Measurements from ENCODE around the gene STIP1.

STIP1 gene

DNA sequence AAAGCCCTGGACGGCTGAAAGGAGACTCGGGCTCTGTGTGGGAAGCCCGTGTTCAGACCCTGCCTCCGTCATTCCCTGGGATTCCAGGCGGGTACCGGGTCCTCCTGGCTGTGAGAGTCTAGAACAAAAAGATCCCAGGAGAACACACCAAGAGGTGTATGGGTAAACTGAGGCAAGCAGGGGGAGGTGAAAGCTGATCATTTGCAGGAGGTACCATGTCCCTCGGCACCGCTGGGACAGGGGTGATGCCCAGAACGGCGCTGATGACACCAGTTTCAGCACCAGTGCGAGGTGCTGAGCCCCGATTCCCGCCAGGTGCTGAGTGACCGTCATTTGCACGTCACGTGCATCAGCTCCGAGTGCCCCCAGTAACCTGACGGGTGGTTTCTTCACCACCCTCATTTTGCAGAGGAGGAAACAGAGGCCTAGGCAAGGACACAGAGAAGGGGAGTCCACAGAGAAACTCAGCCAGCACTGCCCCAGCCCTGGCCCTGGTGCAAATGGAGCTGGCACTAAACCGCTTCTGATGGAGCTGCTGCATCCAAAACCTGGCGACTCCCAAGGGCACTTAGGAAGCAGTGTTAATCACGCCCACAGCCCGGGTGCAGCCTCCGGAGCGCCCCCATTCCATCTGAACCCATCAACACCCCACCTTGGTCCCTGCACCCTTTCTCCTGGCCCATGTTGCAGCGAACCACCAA, 36.9 kb upstream of the STIP1 start:
- no peak for DNase-seq (ENCODE audit: extremely low read depth, insufficient read length)
- TF ChIP-seq, protein P1, sequence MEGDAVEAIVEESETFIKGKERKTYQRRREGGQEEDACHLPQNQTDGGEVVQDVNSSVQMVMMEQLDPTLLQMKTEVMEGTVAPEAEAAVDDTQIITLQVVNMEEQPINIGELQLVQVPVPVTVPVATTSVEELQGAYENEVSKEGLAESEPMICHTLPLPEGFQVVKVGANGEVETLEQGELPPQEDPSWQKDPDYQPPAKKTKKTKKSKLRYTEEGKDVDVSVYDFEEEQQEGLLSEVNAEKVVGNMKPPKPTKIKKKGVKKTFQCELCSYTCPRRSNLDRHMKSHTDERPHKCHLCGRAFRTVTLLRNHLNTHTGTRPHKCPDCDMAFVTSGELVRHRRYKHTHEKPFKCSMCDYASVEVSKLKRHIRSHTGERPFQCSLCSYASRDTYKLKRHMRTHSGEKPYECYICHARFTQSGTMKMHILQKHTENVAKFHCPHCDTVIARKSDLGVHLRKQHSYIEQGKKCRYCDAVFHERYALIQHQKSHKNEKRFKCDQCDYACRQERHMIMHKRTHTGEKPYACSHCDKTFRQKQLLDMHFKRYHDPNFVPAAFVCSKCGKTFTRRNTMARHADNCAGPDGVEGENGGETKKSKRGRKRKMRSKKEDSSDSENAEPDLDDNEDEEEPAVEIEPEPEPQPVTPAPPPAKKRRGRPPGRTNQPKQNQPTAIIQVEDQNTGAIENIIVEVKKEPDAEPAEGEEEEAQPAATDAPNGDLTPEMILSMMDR (IDR thresholded peaks at IDR 0.05; ENCODE audit: insufficient read depth, low read length, poor library complexity, severe bottlenecking) = no peak
- H3K36me3 ChIP-seq (ENCODE audit: control insufficient read depth, insufficient read depth, low read length) = no peaks in the 10 kb centered on the region
- H3K27me3 ChIP-seq (replicated peaks; ENCODE audit: control insufficient read depth, insufficient read depth, low read length) = no peaks in the 10 kb centered on the region; the same call in 1 of the 2 replicates
- H3K4me3 ChIP-seq (replicated peaks; ENCODE audit: low read depth, low read length) = no peak overlapping the region

DNA sequence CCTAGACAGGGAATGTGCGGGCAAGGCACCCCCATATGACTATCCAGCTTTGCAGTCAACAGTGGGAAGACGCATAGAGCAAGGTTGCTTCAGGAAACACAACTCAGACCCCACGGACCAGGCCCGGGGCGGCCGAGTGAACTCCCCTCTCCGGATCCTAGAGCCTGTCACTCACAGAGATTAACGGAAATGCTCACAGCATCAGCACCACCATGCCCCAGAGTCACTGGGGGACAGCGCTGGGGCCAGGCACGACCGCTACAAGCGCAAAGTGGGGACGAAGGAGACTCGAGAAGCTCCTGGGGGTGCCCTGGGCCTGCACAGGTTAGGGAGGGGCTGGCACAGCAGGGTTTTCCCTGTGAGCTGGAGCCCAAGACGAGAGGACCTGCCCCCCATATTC, 35.9 kb upstream of the STIP1 start:
- TF ChIP-seq, protein P1 (IDR thresholded peaks at IDR 0.05; ENCODE audit: insufficient read depth, low read length, poor library complexity, severe bottlenecking) = no peak
- no peaks in the 10 kb centered on the region for H3K36me3 ChIP-seq (ENCODE audit: control insufficient read depth, insufficient read depth, low read length)
- no peak overlapping the region for H3K4me3 ChIP-seq (replicated peaks; ENCODE audit: low read depth, low read length)
- no peak for DNase-seq (ENCODE audit: extremely low read depth, insufficient read length)
- H3K27me3 ChIP-seq (replicated peaks; ENCODE audit: control insufficient read depth, insufficient read depth, low read length) = no peaks in the 10 kb centered on the region; the same call in 1 of the 2 replicates

DNA sequence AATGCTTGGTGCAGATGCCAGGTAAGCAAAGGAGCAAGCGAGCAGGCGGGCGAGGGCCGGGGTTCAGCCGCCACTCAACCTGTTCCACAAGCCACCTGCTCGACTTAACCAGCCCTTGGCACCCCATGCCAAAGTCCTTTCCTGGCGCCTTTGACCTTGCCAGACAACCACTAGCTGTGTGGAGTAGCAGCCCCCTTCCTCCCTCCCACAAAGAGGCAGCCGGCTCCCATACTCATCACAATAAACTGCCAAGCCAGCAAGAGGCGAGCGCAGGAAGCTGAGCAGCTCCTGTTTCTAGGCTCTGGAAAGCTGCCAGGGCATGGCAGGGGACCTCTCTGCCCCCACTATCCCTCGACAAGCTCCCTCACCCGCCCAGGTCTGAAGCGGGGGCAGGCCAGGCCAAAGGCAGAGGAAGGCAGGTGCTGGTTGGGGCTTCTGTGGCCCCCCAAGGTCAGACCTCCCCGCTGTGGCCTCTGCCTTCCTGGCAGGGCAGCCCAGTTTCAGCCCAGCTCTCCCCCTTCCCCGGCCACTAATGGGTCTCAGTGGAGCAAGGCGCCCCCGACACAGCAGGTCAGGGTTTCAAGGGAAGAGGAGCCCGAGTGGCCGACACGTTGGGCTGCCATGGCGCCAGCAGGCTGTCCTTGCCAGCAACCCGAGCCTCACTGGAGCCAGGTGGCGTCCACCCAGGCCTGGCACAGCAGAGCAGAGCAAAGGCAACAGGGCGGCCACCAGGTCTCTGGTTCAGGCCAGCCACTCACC, 35.3 kb upstream of the STIP1 start:
- no peaks in the 10 kb centered on the region; the same call in 1 of the 2 replicates for H3K27me3 ChIP-seq (replicated peaks; ENCODE audit: control insufficient read depth, insufficient read depth, low read length)
- no peak overlapping the region for H3K4me3 ChIP-seq (replicated peaks; ENCODE audit: low read depth, low read length)
- TF ChIP-seq, protein P1 (IDR thresholded peaks at IDR 0.05; ENCODE audit: insufficient read depth, low read length, poor library complexity, severe bottlenecking) = no peak
- H3K36me3 ChIP-seq (ENCODE audit: control insufficient read depth, insufficient read depth, low read length) = no peaks in the 10 kb centered on the region
- no peak for DNase-seq (ENCODE audit: extremely low read depth, insufficient read length)

DNA sequence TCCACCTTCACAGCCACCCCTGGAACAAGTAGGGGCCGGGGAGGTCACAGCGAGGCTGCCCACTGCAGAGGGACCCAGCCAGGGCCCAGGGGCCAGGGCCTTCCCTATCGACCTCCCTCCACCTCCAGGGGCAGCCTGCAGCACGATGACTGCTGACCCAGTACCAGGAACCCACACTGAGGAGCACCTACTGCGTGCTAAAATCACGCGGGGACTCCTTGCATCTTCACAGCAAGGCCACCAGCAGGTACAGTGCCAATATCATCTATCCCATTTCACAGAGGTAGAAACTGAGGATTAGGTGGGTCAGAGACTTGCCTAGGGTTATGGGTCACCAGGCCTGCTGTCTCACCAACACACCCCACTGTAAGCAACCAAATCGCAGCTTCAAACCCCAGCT, 34.6 kb upstream of the STIP1 start:
- Histone ChIP-seq H3K36me3 (ENCODE audit: control insufficient read depth, insufficient read depth, low read length) (no peaks in the 10 kb centered on the region), H3K27me3 (replicated peaks; ENCODE audit: control insufficient read depth, insufficient read depth, low read length) (no peaks in the 10 kb centered on the region; the same call in 1 of the 2 replicates), H3K4me3 (replicated peaks; ENCODE audit: low read depth, low read length) (no peak overlapping the region)
- TF ChIP-seq, protein P1 (IDR thresholded peaks at IDR 0.05; ENCODE audit: insufficient read depth, low read length, poor library complexity, severe bottlenecking) = no peak
- no peak for DNase-seq (ENCODE audit: extremely low read depth, insufficient read length)

DNA sequence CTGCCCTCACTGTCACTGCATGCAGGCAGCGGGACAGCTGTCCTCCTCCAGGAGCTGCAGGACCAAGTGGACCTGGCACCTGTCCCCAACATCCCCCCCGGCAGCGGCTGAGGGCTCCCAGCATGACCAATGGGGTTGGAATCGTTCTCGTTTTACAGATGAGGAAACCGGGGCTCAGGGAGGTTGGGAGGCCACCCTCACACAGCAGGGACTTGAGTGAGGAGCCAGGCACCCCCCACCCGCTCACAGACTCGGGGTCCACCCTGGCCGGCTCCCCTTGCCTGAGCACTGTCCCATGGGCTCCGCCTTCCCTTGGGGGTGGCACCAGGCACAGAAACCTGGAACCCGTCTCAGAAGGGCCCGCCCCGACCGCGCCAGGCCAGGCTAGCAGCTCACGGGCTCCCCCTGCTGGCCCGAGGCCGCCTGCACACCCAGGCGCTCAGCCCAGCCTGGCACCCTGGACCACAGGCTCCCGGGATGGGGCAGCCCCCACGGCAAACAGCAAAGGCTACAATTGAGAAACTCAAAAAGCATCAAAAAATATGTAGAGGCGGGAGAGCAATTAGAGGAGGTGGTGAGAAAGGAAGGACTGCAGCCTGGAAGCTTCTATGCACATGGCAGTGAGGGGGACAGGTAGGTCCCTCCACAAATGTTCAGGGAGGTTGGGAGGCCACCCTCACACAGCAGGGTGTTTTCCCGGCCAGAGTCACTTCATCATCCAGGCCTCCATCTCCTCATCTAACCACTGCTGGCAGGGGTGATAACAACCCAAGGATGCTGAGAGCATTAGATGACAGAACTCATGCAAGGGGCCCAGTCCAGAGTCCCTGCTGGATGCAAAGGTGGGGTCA, 32.9 kb upstream of the STIP1 start:
- TF ChIP-seq, protein P1 (IDR thresholded peaks at IDR 0.05; ENCODE audit: insufficient read depth, low read length, poor library complexity, severe bottlenecking) = peak; percentile 98
- H3K4me3 ChIP-seq (replicated peaks; ENCODE audit: low read depth, low read length) = no peak overlapping the region
- H3K27me3 ChIP-seq (replicated peaks; ENCODE audit: control insufficient read depth, insufficient read depth, low read length) = no peaks in the 10 kb centered on the region; the same call in 1 of the 2 replicates
- peak; percentile 61 for DNase-seq (ENCODE audit: extremely low read depth, insufficient read length)
- no peaks in the 10 kb centered on the region for H3K36me3 ChIP-seq (ENCODE audit: control insufficient read depth, insufficient read depth, low read length)

All from GM06990 (cell line).